ENCODE measurements around the gene ADM2.
"Not testable (repeated sequence)": the region's sequence is repeated elsewhere in the genome, so short reads cannot be mapped to it uniquely, and the experiment has no call there.

The ADM2 gene, protein sequence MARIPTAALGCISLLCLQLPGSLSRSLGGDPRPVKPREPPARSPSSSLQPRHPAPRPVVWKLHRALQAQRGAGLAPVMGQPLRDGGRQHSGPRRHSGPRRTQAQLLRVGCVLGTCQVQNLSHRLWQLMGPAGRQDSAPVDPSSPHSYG

DNA sequence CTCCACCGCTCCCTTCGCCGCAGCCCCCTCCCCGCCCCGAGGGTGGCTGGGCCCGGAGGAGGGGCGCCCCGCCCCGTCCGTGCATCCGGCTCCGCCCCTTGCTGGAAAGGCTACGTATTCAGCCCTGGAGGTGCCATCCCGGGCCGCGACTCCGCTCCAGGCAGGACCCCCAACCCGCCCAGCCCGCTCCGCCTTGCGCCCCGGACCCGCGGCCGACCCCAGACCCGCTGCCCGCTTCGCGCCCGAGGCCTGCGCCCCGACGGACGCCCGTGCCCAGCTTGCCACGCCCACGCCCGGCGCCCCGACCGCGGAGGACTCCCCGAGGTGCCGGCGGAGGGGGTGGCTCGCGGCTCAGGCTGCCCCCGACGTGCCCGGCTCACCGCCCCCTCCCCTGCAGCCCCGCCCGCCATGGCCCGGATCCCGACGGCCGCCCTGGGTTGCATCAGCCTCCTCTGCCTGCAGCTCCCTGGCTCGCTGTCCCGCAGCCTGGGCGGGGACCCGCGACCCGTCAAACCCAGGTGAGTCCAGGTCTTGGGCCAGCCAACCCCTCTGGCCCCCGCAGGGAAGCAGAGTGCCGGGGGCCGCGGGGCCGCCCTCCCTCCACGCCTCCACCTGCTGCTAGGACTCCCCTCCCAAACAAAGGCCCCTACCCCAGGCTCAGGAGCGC is at the start of gene ADM2:
Gene ADM2, plus strand, starts transcription at position 104 of the 667 bp plus-strand sequence. Its CDS starts 305 bp downstream, at position 409.
- no peak for DNase-seq

DNA sequence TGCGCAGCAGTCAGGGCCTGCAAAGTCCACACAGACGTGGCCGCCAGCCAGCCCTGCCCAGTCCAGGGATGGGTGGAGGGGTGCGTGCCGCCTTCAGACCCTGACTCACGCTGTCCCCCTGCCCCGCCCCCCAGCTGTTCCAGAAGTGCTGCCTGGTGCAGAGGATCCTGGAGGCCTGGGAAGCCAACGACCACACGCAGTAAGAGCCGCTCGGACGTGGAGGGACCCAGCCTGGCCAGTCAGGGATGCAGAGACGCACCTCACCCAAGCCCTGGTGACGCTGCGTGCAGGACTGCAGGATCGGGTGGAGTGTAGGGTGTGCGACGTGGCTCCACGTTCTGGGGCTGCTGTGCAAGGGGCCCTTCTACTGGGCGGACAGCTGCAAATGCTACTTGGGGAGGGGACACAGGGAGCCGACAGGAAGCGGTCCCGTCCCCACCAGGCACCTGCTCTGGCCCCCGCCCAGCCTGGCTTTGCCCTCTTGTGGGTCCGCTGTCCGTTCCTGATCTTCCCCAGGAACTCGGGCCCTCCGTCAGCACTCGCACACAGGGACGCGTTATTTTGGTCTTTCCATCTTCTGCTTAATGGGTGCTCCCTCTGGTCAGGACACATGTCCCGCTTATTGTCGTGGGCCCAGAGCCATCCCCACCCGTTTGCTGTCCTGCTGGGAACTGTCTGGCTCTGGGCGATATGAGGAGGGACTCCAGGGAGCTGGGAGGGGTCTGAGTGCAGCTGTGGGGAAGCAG is 49.0 kb upstream of the ADM2 start:
- DNase-seq = no peak

DNA sequence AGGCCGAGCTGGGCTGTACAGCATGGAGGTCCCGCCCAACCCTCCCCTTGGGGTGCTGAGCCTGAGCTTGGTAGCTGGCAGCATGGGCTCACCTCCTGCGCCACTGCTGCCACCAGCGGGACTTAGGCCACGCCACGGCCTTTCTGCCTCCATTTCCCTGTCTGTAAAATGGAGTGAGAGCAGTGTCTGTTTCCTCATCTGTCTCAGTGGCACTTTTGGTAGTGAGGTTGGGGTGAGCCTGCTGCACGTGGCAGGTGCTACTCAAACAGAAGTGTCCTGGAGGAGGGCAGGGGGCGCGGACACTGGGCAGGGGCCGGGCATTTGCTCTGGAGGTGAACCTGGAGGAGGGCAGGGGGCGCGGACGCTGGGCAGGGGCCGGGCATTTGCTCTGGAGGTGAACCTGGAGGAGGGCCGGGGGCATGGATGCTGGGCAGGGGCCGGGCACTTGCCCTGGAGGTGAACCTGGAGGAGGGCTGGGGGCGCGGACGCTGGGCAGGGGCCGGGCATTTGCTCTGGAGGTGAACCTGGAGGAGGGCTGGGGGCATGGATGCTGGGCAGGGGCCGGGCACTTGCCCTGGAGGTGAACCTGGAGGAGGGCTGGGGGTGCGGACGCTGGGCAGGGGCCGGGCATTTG is 48.3 kb upstream of the ADM2 start:
- not testable (repeated sequence) for DNase-seq

DNA sequence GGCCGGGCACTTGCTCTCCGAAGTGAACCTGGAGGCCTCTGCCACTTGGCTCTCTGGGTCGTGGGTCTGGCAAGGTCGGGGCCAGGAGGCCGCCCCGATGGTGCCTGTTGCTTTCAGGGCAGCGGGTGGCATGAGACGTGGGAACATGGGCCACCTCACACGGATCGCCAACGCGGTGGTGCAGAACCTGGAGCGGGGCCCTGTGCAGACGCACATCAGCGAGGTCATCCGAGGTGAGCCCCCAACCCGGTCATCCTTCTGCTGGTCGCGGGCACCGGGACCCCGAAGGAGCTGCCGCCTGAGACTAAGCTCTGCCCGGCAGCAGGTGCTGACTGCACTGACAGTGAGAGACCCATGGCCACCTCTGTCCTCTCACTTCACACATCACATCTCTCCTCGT is 46.5 kb upstream of the ADM2 start:
- DNase-seq = no peak

DNA sequence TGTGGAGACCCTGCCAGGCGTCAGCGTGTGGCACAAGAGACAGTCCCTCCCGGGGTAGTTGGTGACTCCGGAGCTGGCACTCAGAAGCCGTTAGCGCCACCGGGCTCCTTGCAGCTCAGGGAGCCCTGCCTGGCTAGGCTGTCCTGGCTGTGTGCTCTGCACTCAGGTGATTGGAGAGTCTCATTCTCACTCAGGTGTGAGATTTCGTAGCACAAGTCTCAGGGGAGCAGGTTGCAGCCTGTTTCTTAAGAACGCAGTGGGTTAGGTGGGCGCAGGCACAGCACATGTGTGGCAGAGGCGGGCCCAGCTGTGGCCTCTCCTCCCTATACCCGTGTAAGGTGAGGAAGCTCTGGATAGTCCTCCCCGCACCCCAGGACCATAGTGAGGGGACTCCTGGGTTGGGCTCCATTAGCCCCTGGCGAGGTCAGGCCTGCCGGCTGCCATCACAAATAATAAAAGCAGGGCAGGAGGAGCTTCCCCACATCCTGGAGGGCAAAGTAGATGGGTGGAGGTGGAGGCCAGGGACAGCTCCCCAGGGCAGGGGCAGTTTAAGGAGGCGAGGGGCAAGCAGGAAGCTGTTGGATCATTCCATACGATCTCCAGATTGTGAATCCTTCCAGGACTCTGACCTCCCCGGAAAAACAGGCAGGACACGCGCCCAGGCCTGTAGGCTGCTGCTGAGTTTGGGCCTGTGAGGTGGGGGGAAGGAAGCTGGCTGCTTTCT is 45.9 kb upstream of the ADM2 start:
- no peak for DNase-seq

DNA sequence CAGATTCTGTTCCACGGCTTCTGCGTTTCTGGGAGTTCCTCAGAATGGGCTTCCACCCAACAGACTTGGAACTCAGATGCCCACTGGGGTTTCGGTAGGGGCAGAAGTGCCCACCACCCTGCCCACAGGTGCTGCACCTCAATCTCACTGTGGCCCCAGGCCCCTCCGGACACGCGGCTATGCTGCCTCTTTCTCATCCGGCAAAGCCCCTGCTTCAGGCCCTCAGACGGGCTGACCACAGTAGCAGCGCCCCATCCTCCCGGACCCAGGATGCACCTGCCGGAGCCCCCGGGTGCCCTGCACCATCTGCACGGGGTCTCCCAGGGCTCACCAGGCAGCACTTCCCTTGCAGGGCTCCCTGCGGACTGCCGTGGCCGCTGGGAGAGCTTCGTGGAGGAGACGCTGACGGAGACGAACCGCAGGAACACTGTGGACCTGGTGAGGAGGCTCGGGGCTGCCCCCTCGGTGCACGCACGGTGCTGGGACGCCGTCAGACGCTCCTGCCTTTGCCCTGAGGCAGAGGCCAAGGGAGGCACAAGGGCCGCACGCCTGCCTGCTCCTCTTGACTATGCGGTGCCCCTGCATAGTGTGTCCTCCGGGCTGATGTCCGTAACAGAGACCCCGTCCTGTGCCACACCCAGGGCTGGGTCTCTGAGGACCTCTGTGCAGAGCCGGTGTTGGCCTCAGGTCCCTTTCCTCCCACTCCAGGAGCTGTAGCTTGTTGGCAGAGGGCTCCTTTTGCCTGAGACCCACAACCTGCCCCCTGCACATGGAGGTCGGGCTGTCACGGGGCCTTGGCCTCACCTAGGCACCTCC is 45.1 kb upstream of the ADM2 start:
- no peak for DNase-seq

DNA sequence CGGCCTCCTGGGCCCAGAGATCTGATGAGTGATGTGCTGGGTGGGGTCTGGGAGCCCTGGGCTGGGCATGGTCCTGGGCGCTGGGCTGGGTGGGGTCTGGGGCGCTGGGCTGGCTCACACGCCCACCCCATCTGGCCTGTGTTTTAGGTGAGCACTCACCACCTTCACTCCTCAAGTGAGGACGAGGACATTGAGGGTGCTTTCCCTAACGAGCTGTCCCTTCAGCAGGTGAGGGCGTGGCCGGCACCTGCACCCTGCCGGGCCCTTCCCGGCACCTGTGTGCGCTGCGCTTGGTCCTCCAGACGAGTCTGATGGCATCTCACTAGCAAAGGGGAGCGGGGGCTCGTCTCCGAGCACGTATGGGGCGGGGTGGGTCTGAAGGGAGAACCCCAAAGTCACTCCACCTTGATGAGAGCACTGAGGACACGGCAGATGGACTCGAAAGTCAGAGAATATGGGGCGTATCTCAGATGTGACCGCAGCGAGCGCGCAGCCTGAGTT is 44.5 kb upstream of the ADM2 start:
- no peak for DNase-seq

DNA sequence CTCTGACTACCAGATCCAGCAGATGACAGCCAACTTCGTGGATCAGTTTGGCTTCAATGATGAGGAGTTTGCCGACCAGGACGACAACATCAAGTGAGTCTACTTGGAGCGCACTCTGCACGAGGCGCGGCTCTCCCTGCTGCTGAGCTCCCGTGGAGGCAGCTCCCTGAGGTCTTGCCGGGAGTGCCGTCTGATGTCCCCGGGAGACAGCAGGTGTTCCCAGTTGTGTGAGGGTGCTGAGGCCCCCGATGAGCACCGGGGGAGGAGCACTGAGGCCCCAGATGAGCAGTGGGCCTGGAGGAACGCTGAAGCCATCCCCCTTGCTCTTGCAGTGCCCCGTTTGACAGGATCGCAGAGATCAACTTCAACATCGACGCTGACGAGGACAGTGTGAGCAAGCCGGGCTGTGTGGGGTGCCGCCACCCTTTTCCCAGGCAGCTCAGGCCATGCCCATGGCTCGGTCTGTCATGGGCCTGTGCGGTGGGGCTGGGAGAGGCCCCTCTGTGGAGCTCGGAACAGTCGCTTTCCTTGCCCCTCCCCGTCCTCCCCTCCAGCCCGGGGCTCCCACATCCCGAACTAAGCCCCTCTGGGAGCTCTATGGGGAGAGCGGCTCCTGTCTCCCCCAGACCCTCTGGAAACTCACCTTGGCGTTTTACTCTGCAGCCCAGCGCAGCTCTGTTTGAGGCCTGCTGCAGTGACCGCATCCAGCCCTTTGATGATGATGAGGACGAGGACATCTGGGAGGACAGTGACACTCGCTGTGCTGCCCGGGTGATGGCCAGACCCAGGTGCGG is 43.6 kb upstream of the ADM2 start:
- DNase-seq = no peak

DNA sequence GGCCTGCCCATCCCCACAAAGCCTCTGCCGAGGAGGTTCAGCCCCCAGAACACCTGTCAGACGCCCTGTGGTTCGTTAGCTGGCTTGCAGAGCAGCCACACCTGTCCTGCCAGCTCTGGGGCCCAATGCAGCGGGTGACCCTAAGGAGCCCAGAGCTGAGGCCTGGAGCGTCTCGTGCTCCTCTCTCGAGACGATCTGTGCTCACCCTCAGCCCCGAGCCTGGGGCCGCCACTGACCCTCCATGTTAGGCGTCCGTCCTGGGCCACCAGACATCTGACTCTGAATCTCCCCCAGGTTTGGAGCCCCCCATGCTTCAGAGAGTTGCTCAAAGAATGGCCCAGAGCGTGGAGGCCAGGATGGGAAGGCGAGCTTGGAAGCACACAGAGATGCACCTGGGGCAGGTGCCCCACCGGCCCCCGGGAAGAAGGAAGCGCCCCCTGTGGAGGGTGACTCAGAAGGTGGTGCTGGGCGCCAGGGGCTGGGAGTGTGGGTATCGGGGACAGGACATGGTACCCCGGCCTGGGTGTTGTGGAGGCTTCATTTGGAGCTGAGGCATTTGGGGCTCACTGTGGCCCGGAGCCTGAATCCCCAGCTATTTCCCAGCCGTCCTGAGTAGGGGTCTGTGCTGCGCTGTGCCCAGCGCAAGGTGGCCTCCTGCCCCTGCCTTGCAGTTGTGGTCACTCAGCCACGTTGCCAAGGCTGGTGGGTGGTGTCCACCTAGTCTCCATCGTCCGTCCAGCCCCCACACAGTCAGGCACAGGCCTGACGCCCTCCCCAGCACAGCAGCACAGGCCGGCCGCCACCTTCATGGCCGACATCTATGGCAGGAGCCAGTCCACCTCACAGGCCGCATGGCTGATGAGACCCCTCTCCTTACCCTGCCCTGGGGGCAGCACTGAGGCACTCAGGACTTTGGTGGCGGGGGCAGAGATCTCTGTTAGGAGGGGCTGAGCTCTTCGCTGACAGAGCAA is 42.8 kb upstream of the ADM2 start:
- DNase-seq = no peak

DNA sequence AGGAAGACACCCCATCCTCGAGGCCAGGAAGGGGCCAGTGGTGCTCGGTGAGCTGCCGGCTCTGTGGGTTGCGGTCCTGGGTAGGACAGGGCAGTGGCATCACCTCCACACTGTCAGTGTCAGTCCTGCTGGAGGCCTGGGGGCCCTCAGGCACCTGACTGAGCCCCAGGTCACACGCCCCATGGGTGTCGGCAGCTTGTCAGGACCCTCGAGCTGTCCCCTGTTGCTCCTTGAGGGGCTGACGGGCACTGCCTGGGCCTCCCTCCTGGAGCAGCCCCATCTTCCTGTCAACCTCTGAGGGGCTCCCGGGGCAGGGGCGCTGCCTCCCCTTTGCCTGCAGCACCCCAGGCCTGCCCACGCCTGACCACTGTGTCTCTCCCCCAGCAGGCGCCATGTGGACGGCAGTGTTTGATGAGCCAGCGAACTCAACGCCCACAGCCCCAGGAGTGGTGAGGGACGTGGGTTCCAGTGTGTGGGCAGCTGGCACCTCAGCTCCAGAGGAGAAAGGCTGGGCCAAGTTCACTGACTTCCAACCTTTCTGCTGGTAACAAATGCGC is 42.0 kb upstream of the ADM2 start:
- no peak for DNase-seq

DNA sequence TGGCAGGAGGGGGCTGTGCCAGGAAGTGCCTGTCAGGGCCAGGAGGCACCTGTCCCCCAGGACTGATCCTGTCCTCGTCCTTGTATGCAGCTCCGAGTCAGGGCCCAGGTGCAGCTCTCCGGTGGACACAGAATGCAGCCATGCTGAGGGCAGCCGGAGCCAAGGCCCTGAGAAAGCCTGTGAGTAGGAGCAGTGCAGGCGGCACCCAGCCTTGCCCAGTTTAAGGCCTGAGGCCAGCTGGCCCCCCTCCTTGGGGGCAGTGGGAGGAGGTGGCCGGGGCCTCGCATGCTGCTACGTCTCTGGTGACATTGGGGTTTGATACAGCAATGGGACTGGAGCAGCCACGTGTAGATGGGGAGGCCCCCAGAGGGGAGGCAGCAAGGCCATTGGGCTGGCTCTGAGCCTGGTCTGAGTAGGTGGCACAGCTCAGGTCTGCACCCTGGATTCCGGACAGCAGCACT is 41.4 kb upstream of the ADM2 start:
- no peak for DNase-seq

DNA sequence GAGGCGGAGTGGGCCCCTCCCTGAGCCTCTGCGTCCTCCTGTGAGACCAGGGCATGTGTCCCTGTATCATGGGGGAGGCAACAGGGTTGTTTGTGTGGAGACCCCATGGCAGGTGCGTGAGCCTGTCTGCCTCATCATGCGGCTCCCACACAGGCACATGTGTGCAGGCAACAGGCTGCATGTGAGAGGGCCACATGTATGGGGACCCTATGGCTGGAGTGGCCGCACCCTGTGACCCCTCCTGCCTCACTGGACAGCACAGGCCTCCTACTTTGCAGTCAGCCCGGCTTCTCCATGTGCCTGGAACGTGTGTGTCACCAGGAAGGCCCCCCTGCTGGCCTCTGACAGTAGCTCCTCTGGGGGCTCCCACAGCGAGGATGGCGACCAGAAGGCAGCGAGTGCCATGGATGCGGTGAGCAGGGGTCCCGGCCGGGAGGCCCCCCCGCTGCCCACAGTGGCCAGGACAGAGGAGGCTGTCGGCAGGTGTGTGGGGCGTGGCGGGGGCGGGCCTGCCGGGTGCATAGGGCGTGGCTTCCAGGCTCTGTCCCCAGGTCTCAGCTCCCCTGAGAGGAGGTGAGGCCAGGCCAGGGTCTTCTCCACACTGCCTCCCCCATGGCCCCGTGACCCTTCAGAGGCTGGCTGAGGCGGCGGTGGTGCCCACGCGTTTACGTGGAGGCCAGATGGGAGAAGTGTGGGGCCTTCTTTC is 40.6 kb upstream of the ADM2 start:
- DNase-seq = no peak

DNA sequence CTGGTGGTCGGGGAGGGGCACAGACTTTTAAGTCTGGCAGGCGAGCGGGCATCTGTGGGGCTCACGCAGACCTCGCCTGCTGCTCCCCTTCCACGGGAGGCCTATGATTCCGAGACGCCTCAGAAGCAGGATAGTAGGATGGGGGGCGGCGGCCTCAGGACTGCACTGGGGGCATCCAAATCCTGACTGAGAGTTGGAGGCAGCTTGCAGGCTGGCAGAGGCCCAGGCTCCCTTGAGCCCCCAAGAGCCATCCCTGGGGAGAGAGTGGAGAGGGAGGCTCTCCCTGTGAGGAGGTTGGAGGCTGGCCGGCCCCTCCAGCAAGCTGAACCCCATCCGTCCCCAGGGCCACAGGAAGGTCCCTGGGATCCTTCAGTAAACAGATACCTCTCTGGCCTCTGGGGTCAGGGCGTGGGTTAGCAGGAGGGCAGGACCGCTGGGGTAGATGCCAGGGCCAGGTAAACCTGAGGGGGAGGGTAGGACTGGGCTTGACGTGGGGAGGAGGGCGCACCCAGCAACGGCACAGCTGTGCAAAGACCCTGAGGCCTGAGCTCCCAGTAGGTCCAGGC is 39.8 kb upstream of the ADM2 start:
- DNase-seq = no peak

DNA sequence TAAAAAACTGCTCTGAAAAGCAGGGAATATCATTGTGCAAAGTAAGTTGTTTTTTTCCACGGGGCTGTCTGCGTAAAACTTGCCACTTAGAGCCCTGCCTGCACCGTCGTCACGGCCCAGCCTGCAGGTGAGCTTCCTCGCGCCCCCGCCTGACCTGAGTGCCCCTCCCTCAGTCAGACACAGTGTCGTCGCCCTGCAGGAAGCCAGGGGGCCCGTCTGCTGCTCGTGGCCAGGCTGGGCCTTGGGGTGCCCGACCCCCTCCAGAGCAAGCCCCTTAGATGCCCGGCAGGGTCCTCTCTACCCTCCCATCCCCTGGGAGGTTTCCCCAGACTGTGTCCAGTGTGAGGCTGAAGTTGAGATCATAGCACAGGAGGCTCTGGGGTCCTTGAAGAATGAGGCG is 38.1 kb upstream of the ADM2 start:
- no peak for DNase-seq

DNA sequence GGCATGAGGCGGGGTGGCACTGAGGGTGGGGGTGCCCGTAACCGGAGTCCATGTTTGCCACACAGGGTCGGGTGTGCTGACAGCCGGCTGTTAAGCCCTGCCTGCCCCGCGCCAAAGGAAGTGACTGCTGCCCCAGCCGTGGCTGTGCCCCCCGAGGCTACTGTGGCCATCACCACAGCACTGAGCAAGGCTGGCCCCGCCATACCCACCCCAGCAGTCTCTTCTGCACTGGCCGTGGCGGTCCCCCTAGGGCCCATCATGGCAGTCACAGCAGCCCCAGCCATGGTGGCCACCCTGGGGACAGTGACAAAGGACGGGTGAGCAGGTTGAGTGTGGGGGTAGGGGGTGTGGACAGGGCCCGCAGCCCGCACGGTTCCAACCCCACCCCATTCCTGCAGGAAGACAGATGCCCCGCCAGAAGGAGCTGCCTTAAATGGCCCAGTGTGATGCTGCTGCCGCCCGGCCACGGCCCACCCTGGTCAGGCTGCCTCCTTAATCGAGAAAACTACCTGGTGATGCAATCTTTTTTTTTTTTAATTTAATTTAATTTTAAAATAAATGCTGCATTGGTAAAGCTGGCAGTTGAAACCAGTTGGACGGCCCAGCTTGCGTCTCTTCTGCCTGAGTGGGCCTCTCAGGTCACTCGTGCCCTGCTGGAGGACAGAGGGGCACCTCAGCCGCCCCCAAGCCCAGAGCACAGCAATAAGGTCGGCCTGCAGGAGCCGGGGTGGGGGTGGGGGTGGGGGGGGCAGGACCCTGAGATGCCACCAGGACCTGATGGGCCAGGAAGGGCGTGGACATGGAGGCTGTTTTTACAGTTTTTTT is 37.3 kb upstream of the ADM2 start:
- DNase-seq = no peak

DNA sequence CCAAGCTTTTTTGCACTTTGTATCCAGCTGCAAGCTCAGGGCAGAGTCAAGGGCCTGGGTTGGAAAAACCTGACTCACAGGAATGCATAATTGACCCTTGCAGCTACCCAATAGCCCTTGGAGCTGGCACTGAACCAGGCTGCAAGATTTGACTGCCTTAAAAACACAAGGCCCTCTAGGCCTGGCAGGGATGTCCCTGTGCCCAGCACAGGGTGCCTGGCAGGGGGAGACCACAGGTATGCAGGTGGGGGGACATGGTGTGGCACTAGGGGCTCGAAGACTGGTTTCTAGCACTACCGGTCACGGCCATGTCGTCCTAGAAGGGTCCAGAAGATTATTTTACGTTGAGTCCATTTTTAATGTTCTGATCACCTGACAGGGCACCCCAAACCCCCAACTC is 36.7 kb upstream of the ADM2 start:
- DNase-seq = no peak

DNA sequence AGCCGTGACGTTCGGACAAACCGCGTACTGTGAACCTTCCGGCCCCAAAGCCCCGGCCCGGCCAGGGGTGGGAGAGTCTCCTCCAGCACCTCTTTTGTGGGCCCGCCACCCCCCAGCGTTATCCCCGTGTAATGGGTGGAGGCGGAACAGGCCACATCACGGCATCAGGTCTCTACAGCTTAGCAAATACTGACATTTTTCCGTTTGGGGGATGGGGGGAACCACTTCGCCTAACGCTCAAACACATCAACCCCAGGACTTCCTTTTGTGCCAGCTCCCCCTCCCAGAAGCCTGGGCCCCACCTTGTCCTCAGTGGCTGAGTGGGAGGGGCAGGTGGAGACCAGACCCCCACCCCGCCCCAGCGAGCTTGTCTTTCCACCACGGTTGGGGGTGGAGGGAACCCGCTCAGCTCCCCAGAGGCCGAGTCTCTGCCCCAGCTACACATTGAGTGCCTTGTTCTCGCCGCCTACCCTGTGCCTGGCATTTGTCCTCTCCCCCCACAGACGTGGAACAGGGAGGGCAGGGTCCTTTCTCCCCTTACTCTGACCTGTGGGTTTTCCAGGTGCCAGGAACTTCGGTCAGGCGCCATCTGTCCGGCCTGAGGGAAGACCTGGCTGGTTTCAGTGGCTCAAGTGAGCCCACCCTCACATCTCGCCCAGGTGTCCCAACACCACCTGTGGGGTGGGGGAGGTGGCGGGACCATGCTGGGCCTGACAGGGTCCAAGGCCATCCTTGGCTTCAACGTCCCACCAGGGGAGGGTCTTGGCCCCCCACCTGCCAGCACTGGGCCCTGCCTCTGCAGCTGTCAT is 36.1 kb upstream of the ADM2 start:
- no peak for DNase-seq
